K562 (cell line): ENCODE data around the gene ZNF548. TPM values are rescaled to one million over a fixed set of nuclear protein-coding genes. Genes with fewer than 3 reads are reported as not detected.
"Not testable (repeated sequence)": the region's sequence is repeated elsewhere in the genome, so short reads cannot be mapped to it uniquely, and the experiment has no call there.

ENCODE experiments used
- ATAC-seq: fragments of 200-7000 bp; cut with Tn5 transposase; 3 replicates; pipeline ENCODE4 v1.9.1; 2020; ENCODE audit warnings: moderate library complexity
- BruUV-seq: library from RNA; stranded (reverse); fragments of 400-500 nt; replicated peaks from 2 replicates; lab custom pipeline; 2021; lab: Mats Ljungman, UMichigan
- CTCF ChIA-PET: fragments of 300-600 bp; formaldehyde crosslinking; extraction: SDS; loops from one replicate; lab custom pipeline; 2021; ENCODE audit warnings: low intra/inter-chr PET ratio; lab: Yijun Ruan, JAX
- POLR2A ChIA-PET: fragments of 300-600, 350-650 bp; sonication (Branson Sonifier 250); formaldehyde crosslinking; extraction: SDS; loops from one replicate; lab custom pipeline; 2021; ENCODE audit warnings: antibody characterized with exemption, inconsistent platforms; lab: Yijun Ruan, JAX
- DNase-seq, 4 experiments: peaks; one replicate each; pipeline versions ENCODE4 v3.0.0 to v3.0.0-alpha.2; 2011 to 2018; ENCODE audit warnings: low spot score in 3 of 4, mixed read lengths in 3 of 4; ENCODE audit errors: extremely low read depth in 1 of 4
- FAIRE-seq: peaks from 2 replicates; lab custom pipeline; 2011; peaks lifted over from hg19 to GRCh38; lab: Jason Lieb, UNC
- H2AFZ ChIP-seq: 2 replicates; pipeline ENCODE4 v1.6.0; 2011; ENCODE audit warnings: low read depth, low read length, control low read depth, inconsistent platforms
- H3K27ac ChIP-seq: fragments of 200-600 bp; 3 replicates; pipeline ENCODE4 v1.8.0; 2011; ENCODE audit warnings: low read depth, mild to moderate bottlenecking, control low read depth, inconsistent platforms, low read length, moderate library complexity, mixed read lengths; ENCODE audit errors: extremely low read depth
- H3K27me3 ChIP-seq, 2 experiments: fragments of 300-600 bp in 1 of 2; 2 replicates in 1 of 2; 3 replicates in 1 of 2; pipeline versions ENCODE4 v1.6.0 to v1.8.0; 2011; ENCODE audit warnings: inconsistent platforms in 2 of 2, low read length in 2 of 2, mild to moderate bottlenecking in 1 of 2, mixed read lengths in 1 of 2, moderate library complexity in 1 of 2; ENCODE audit not compliant: control insufficient read depth in 2 of 2, insufficient read depth in 2 of 2
- H3K36me3 ChIP-seq: fragments of 300-600 bp; 3 replicates; pipeline ENCODE4 v1.8.0; 2011; ENCODE audit warnings: mild to moderate bottlenecking, low read length, inconsistent platforms; ENCODE audit not compliant: control insufficient read depth, insufficient read depth
- H3K4me1 ChIP-seq, 2 experiments: fragments of 200-600 bp in 1 of 2; replicated peaks in 1 of 2; 2 replicates in 1 of 2; 3 replicates in 1 of 2; pipeline versions ENCODE4 v1.5.1 to v1.8.0; 2011; ENCODE audit warnings: inconsistent platforms in 2 of 2, low read length in 2 of 2, mild to moderate bottlenecking in 1 of 2, mixed read lengths in 1 of 2, moderate library complexity in 1 of 2; ENCODE audit not compliant: control insufficient read depth in 2 of 2, insufficient read depth in 2 of 2
- H3K4me2 ChIP-seq: 2 replicates; pipeline ENCODE4 v1.6.1; 2011; ENCODE audit warnings: low read length, control low read depth, inconsistent platforms, mixed read lengths; ENCODE audit not compliant: insufficient read depth
- H3K4me3 ChIP-seq: fragments of 200-600 bp; sonication (generic), shearing (Covaris generic); 2 replicates; pipeline ENCODE4 v1.5.1; 2016; ENCODE audit warnings: control low read depth, inconsistent platforms
- H3K79me2 ChIP-seq: fragments of 200-600 bp; 3 replicates; pipeline ENCODE4 v1.8.0; 2011; ENCODE audit warnings: low read length, inconsistent platforms; ENCODE audit not compliant: control insufficient read depth, insufficient read depth
- H3K9ac ChIP-seq, 2 experiments: 2 replicates each; pipeline versions ENCODE4 v1.6.0 to v1.6.1; 2011; ENCODE audit warnings: low read depth in 2 of 2, low read length in 2 of 2, control low read depth in 1 of 2, inconsistent platforms in 1 of 2, mild to moderate bottlenecking in 1 of 2, mixed read lengths in 1 of 2; ENCODE audit not compliant: insufficient read depth in 1 of 2
- H3K9me1 ChIP-seq: one replicate; pipeline ENCODE4 v1.6.0; 2011; ENCODE audit warnings: inconsistent platforms, mild to moderate bottlenecking, low read length, moderate library complexity; ENCODE audit not compliant: control insufficient read depth, insufficient read depth
- H3K9me3 ChIP-seq: replicated peaks from 2 replicates; pipeline ENCODE4 v1.5.1; 2011; ENCODE audit warnings: low read depth, low read length, inconsistent platforms; ENCODE audit not compliant: control insufficient read depth, insufficient read depth
- H4K20me1 ChIP-seq: replicated peaks from 2 replicates; pipeline ENCODE4 v1.6.1; 2011; ENCODE audit warnings: low read length, inconsistent platforms, mixed read lengths; ENCODE audit not compliant: control insufficient read depth, insufficient read depth
- C11orf30 ChIP-seq: fragments of 450-650 bp; IDR thresholded peaks from 2 replicates; pipeline ENCODE4 v1.6.1; 2016; ENCODE audit warnings: low read depth, mild to moderate bottlenecking
- KDM4B ChIP-seq, 2 experiments: fragments of 450-650 bp in 1 of 2; sonication (generic) in 1 of 2; IDR thresholded peaks; 2 replicates each; pipeline ENCODE4 v1.6.1; 2016 to 2017; ENCODE audit warnings: borderline replicate concordance in 2 of 2, antibody characterized with exemption in 1 of 2, low read depth in 1 of 2, mild to moderate bottlenecking in 1 of 2
- MAFF ChIP-seq: IDR thresholded peaks from 2 replicates; pipeline ENCODE4 v1.6.1; 2012; ENCODE audit warnings: low read length, improper control_type of control experiment
- MAFG ChIP-seq: fragments of 450-650 bp; conservative IDR thresholded peaks from 2 replicates; pipeline ENCODE4 v1.6.1; 2016; ENCODE audit warnings: missing genetic modification characterization, missing compliant biosample characterization
- MAFK ChIP-seq: IDR thresholded peaks from 2 replicates; pipeline ENCODE4 v1.6.1; 2011; ENCODE audit warnings: low read length, improper control_type of control experiment
- NCOA4 ChIP-seq: fragments of 450-650 bp; IDR thresholded peaks from 2 replicates; pipeline ENCODE4 v1.6.1; 2018; ENCODE audit warnings: mild to moderate bottlenecking; ENCODE audit not compliant: partially characterized antibody
- RBM22 ChIP-seq: fragments of 200-400 bp; formaldehyde crosslinking; IDR thresholded peaks from 2 replicates; pipeline ENCODE4 v1.6.1; 2018; ENCODE audit warnings: low read length, low read depth; ENCODE audit not compliant: poor library complexity, severe bottlenecking
- SMAD3 ChIP-seq: fragments of 450-650 bp; formaldehyde crosslinking; conservative IDR thresholded peaks from 2 replicates; pipeline ENCODE4 v1.4.0; 2020; ENCODE audit warnings: mild to moderate bottlenecking
- TRIM24 ChIP-seq, 2 experiments: fragments of 450-650 bp; IDR thresholded peaks; 2 replicates each; pipeline ENCODE4 v1.6.1; 2016
- ZNF316 ChIP-seq: fragments of 450-650 bp; IDR thresholded peaks from 2 replicates; pipeline ENCODE4 v1.6.1; 2016
- WGBS: fragments of 100-300 bp; shearing (Covaris generic); methylation state at CpG from one replicate; pipeline ENCODE4 v1.1.6; 2016; ENCODE audit warnings: low coverage, mixed read lengths; ENCODE audit not compliant: insufficient coverage; ENCODE audit errors: missing lambda C conversion rate; 5-methylcytosine and 5-hydroxymethylcytosine counted together
- in situ Hi-C: fragments of 300-500 bp; cut with MboI; formaldehyde crosslinking; loops from 4 replicates; pipeline ENCODE4 v1.15.0; 2018; ENCODE audit warnings: inconsistent platforms, mixed read lengths
- intact Hi-C: fragments of 100-400 bp; cut with micrococcal nuclease; formaldehyde crosslinking; loops from 2 replicates; pipeline ENCODE4 v1.14.2; 2022
- polyA plus RNA-seq, 8 experiments: library from polyadenylated mRNA; depleted of rRNA in 4 of 8; stranded (reverse) in 5 of 8; unstranded in 3 of 8; fragments of >200 nt; fragmentation: Nextera tagmentation in 2 of 8; fragmentation: Illumina TruSeq in 1 of 8; extraction: Ambion mirVana in 2 of 8; extraction: Trizol in 1 of 8; gene quantifications; 2 replicates each; pipeline versions ENCODE4 v1.2.1 to v1.2.3, GENCODE V29; 2011 to 2014; ENCODE audit warnings: inconsistent platforms in 1 of 8, missing spikeins in 1 of 8
- total RNA-seq, 7 experiments: library from RNA; depleted of rRNA in 6 of 7; stranded (reverse); fragments of >200 nt in 6 of 7; fragmentation: Illumina TruSeq in 2 of 7; extraction: Trizol in 2 of 7; gene quantifications; 2 replicates each; pipeline versions ENCODE4 v1.2.1 to v1.2.3, GENCODE V29; 2011 to 2021; ENCODE audit warnings: low replicate concordance in 1 of 7
- TF ChIP-seq, protein P1 (sequence below), 2 experiments: fragments of 450-650 bp; IDR thresholded peaks; 2 replicates each; pipeline ENCODE4 v1.6.1; 2018; ENCODE audit warnings: mild to moderate bottlenecking in 2 of 2, low read depth in 1 of 2; ENCODE audit not compliant: partially characterized antibody in 2 of 2
- TF ChIP-seq, protein P2 (sequence below): sonication (generic); formaldehyde crosslinking; IDR thresholded peaks from 2 replicates; pipeline ENCODE4 v1.8.0; 2022; ENCODE audit warnings: missing genetic modification reagents, mild to moderate bottlenecking, borderline replicate concordance

The ZNF548 gene
- total and polyA plus RNA-seq, 9 of the 15 experiments (the other 6 are each of a cell fraction or from before 2014, with no cell fraction given), result 1.5 to 8.7 (median 4.5) TPM

DNA sequence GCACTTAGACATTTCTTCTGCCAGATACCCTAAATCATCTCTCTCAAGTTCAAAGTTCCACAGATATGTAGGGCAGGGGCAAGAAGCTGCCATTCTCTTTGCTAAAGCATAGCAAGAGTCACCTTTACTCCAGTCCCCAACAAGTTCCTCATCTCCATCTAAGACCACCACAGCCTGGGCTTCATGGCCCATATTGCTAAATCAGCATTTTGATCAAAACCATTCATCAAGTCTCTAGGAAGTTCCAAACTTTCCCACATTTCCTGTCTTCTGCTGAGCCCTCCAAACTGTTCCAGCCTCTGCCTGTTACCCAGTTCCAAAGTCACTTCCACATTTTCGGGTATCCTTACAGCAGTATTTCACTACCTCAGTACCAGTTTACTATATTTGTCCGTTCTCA, 15.0 kb upstream of the ZNF548 start:
- H4K20me1 ChIP-seq, intact Hi-C loops, H3K9ac ChIP-seq, ATAC-seq, POLR2A ChIA-PET, H3K9me3 ChIP-seq, H2AFZ ChIP-seq, H3K36me3 ChIP-seq, H3K27ac ChIP-seq, H3K27me3 ChIP-seq, in situ Hi-C loops, FAIRE-seq, H3K4me3 ChIP-seq, H3K4me2 ChIP-seq, DNase-seq, H3K79me2 ChIP-seq, H3K4me1 ChIP-seq, H3K9me1 ChIP-seq, BruUV-seq, CTCF ChIA-PET: not testable (repeated sequence)
- TF ChIP-seq MAFK (peak; percentile 41; the same call in 1 of the 2 replicates), MAFF (peak; percentile 53; the same call in 1 of the 2 replicates), MAFG (tag) (peak; percentile 63), C11orf30 (peak; percentile 68), ZNF316 (peak; percentile 75)
- WGBS, result 0% methylated on average over 2 of the region's 2 CpGs

DNA sequence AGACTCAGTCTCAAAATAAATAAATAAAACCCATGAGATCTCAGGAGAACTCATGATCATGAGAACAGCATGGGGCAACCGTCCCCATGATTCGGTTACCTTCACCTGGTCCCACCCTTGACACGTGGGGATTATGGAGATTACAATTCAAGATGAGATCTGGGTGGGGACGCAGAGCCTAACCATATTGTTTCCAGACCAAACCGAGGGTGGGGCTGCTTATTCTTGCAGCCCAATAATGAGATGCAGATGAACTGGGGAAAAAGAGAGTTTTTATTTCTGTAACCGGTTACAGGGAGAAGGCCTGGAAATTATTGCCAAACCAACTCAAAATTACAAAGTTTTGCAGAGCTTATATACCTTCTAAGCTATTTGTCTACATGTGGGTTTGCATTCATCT, 13.5 kb upstream of the ZNF548 start:
- no TSS peak for BruUV-seq
- no peak overlapping the region for H3K9ac ChIP-seq
- no peaks in the 10 kb centered on the region for H3K4me1 ChIP-seq
- H3K27me3 ChIP-seq, result no peaks in the 10 kb centered on the region
- intact Hi-C loops (no loop called here), in situ Hi-C loops (no loop called here)
- H3K9me1 ChIP-seq, result no peaks in the 10 kb centered on the region
- no peak overlapping the region for H3K27ac ChIP-seq
- ChIA-PET POLR2A (no interaction called here), CTCF (no interaction called here)
- 2% methylated on average over 6 of the region's 6 CpGs for WGBS
- no peak overlapping the region for H2AFZ ChIP-seq
- ATAC-seq (no peak), DNase-seq (no peak), FAIRE-seq (no peak)
- peaks cover 2% of the 10 kb centered on the region; the same call in 1 of the 2 replicates for H3K9me3 ChIP-seq
- H3K79me2 ChIP-seq, result no peaks in the 10 kb centered on the region
- no peaks in the 10 kb centered on the region for H4K20me1 ChIP-seq
- no peak overlapping the region for H3K4me3 ChIP-seq
- no peak overlapping the region for H3K4me2 ChIP-seq
- H3K36me3 ChIP-seq, result no peaks in the 10 kb centered on the region
- TF ChIP-seq, protein P1, sequence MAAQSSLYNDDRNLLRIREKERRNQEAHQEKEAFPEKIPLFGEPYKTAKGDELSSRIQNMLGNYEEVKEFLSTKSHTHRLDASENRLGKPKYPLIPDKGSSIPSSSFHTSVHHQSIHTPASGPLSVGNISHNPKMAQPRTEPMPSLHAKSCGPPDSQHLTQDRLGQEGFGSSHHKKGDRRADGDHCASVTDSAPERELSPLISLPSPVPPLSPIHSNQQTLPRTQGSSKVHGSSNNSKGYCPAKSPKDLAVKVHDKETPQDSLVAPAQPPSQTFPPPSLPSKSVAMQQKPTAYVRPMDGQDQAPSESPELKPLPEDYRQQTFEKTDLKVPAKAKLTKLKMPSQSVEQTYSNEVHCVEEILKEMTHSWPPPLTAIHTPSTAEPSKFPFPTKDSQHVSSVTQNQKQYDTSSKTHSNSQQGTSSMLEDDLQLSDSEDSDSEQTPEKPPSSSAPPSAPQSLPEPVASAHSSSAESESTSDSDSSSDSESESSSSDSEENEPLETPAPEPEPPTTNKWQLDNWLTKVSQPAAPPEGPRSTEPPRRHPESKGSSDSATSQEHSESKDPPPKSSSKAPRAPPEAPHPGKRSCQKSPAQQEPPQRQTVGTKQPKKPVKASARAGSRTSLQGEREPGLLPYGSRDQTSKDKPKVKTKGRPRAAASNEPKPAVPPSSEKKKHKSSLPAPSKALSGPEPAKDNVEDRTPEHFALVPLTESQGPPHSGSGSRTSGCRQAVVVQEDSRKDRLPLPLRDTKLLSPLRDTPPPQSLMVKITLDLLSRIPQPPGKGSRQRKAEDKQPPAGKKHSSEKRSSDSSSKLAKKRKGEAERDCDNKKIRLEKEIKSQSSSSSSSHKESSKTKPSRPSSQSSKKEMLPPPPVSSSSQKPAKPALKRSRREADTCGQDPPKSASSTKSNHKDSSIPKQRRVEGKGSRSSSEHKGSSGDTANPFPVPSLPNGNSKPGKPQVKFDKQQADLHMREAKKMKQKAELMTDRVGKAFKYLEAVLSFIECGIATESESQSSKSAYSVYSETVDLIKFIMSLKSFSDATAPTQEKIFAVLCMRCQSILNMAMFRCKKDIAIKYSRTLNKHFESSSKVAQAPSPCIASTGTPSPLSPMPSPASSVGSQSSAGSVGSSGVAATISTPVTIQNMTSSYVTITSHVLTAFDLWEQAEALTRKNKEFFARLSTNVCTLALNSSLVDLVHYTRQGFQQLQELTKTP (IDR thresholded peaks at IDR 0.05; ENCODE audit: low read depth in 1 of 2, partially characterized antibody in 2 of 2), result no peak
- TF ChIP-seq SMAD3 (CRISPR knock-in tag) (no peak), RBM22 (no peak), KDM4B (IDR thresholded peaks at IDR 0.05; ENCODE audit: borderline replicate concordance in 2 of 2, low read depth in 1 of 2) (no peak), TRIM24 (IDR thresholded peaks at IDR 0.05) (no peak), NCOA4 (no peak)
- TF ChIP-seq, protein P2, sequence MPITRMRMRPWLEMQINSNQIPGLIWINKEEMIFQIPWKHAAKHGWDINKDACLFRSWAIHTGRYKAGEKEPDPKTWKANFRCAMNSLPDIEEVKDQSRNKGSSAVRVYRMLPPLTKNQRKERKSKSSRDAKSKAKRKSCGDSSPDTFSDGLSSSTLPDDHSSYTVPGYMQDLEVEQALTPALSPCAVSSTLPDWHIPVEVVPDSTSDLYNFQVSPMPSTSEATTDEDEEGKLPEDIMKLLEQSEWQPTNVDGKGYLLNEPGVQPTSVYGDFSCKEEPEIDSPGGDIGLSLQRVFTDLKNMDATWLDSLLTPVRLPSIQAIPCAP, result no peak
